ENCODE data around the gene UNC45A.

UNC45A gene

GRCh38 chr15:90887037-90887481, 48.0 kb upstream of the UNC45A start:
- Histone ChIP-seq H2BK12ac (ENCODE audit: low read length in 2 of 2) (no peak overlapping the region), H3K27ac (ENCODE audit: low read length, poor library complexity, severe bottlenecking) (no peak overlapping the region), H3K18ac (ENCODE audit: low read depth in 1 of 2, low read length in 2 of 2) (no peak overlapping the region), H2BK5ac (ENCODE audit: low read depth, low read length, poor library complexity, severe bottlenecking) (no peak overlapping the region), H3K36me3 (ENCODE audit: control insufficient read depth in 1 of 2, insufficient read depth in 2 of 2, low read depth in 1 of 2, low read length in 2 of 2) (peaks cover 45 to 49% of the 10 kb centered on the region in 2 experiments), H3K79me1 (replicated peaks; ENCODE audit: low read length, poor library complexity, severe bottlenecking) (peaks cover 12% of the 10 kb centered on the region), H2AK5ac (ENCODE audit: low read length, severe bottlenecking) (no peak overlapping the region), H3K4ac (ENCODE audit: low read depth in 1 of 2, low read length in 2 of 2) (no peak overlapping the region), H3K9ac (ENCODE audit: low read length) (peak overlapping the region; percentile 93), H3K9me3 (ENCODE audit: control insufficient read depth, low read length) (no peaks in the 10 kb centered on the region), H3K4me2 (ENCODE audit: low read length, poor library complexity, severe bottlenecking) (no peak overlapping the region), H3K4me3 (ENCODE audit: insufficient read depth in 1 of 2, low read depth in 1 of 2, low read length in 2 of 2) (no peak overlapping the region), H3K27me3 (ENCODE audit: control insufficient read depth in 1 of 2, insufficient read depth in 1 of 2, low read length in 2 of 2) (no peaks in the 10 kb centered on the region), H4K8ac (ENCODE audit: low read length) (no peak overlapping the region), H2BK120ac (ENCODE audit: low read depth, low read length) (no peak overlapping the region), H3K14ac (ENCODE audit: low read length in 2 of 2) (no peak overlapping the region), H2AFZ (ENCODE audit: low read depth, low read length) (no peak overlapping the region), H3K23ac (ENCODE audit: low read length in 2 of 2) (no peak overlapping the region), H3K4me1 (ENCODE audit: control insufficient read depth, insufficient read depth, low read depth, low read length) (peaks cover 33% of the 10 kb centered on the region), H4K91ac (ENCODE audit: low read length) (no peak overlapping the region), H2BK15ac (ENCODE audit: low read depth, poor library complexity, severe bottlenecking) (no peak overlapping the region)
- WGBS = 94% methylated on average over 13 of the region's 13 CpGs
- no peak for DNase-seq

DNA sequence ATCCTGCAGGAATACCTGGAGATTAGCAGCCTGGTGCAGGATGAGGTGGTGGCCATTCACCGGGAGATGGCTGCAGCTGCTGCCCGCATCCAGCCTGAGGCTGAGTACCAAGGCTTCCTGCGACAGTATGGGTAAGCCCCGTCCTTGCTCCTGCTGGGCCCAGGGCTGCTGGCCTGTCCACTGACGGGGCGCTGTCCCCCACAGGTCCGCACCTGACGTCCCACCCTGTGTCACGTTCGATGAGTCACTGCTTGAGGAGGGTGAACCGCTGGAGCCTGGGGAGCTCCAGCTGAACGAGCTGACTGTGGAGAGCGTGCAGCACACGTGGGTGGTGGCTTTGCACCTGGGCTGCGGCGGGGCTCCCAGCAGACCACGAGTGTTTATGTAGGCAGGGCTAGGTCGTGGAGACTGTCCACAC, 45.8 kb upstream of the UNC45A start:
- H3K4me2 ChIP-seq (ENCODE audit: low read length, poor library complexity, severe bottlenecking) = no peak overlapping the region
- no peak overlapping the region for H3K18ac ChIP-seq (ENCODE audit: low read depth in 1 of 2, low read length in 2 of 2)
- peaks cover 58 to 61% of the 10 kb centered on the region in 2 experiments for H3K36me3 ChIP-seq (ENCODE audit: control insufficient read depth in 1 of 2, insufficient read depth in 2 of 2, low read depth in 1 of 2, low read length in 2 of 2)
- peaks cover 8% of the 10 kb centered on the region for H3K79me1 ChIP-seq (replicated peaks; ENCODE audit: low read length, poor library complexity, severe bottlenecking)
- H3K23ac ChIP-seq (ENCODE audit: low read length in 2 of 2) = no peak overlapping the region
- H2BK15ac ChIP-seq (ENCODE audit: low read depth, poor library complexity, severe bottlenecking) = no peak overlapping the region
- no peak overlapping the region for H4K91ac ChIP-seq (ENCODE audit: low read length)
- H3K14ac ChIP-seq (ENCODE audit: low read length in 2 of 2) = no peak overlapping the region
- no peak for DNase-seq
- H2AK5ac ChIP-seq (ENCODE audit: low read length, severe bottlenecking) = no peak overlapping the region
- H2AFZ ChIP-seq (ENCODE audit: low read depth, low read length) = no peak overlapping the region
- no peak overlapping the region for H4K8ac ChIP-seq (ENCODE audit: low read length)
- H3K9me3 ChIP-seq (ENCODE audit: control insufficient read depth, low read length) = no peaks in the 10 kb centered on the region
- H2BK12ac ChIP-seq (ENCODE audit: low read length in 2 of 2) = no peak overlapping the region
- no peaks in the 10 kb centered on the region for H3K27me3 ChIP-seq (ENCODE audit: control insufficient read depth in 1 of 2, insufficient read depth in 1 of 2, low read length in 2 of 2)
- H2BK5ac ChIP-seq (ENCODE audit: low read depth, low read length, poor library complexity, severe bottlenecking) = no peak overlapping the region
- H3K4ac ChIP-seq (ENCODE audit: low read depth in 1 of 2, low read length in 2 of 2) = no peak overlapping the region
- peaks cover 24% of the 10 kb centered on the region for H3K4me1 ChIP-seq (ENCODE audit: control insufficient read depth, insufficient read depth, low read depth, low read length)
- H3K4me3 ChIP-seq (ENCODE audit: insufficient read depth in 1 of 2, low read depth in 1 of 2, low read length in 2 of 2) = no peak overlapping the region
- 91% methylated on average over 18 of the region's 18 CpGs for WGBS
- no peak overlapping the region for H3K27ac ChIP-seq (ENCODE audit: low read length, poor library complexity, severe bottlenecking)
- no peak overlapping the region for H2BK120ac ChIP-seq (ENCODE audit: low read depth, low read length)
- H3K9ac ChIP-seq (ENCODE audit: low read length) = no peak overlapping the region

DNA sequence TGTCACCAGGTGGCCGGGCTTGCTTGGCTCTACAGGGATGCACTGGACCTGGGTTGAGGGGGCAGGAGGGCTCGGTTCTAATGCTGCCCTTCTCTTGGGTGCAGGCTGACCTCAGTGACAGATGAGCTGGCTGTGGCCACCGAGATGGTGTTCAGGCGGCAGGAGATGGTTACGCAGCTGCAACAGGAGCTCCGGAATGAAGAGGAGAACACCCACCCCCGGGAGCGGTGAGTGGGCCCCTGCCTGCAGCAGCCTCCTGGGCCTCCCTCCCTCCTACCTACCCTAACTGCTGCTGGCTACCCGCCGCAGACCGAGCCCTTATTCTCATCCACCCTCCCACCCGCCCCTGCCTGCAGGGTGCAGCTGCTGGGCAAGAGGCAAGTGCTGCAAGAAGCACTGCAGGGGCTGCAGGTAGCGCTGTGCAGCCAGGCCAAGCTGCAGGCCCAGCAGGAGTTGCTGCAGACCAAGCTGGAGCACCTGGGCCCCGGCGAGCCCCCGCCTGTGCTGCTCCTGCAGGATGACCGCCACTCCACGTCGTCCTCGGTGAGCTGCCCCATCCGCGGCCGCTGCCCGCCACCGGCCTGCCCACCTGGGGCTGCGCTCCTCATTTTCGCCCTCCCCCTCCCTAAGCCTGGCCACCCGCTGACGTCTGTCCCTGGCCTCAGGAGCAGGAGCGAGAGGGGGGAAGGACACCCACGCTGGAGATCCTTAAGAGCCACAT, 45.2 kb upstream of the UNC45A start:
- peaks cover 18% of the 10 kb centered on the region for H3K4me1 ChIP-seq (ENCODE audit: control insufficient read depth, insufficient read depth, low read depth, low read length)
- no peak overlapping the region for H2AFZ ChIP-seq (ENCODE audit: low read depth, low read length)
- H3K4me3 ChIP-seq (ENCODE audit: insufficient read depth in 1 of 2, low read depth in 1 of 2, low read length in 2 of 2) = no peak overlapping the region
- no peak overlapping the region for H2BK120ac ChIP-seq (ENCODE audit: low read depth, low read length)
- no peaks in the 10 kb centered on the region for H3K9me3 ChIP-seq (ENCODE audit: control insufficient read depth, low read length)
- H3K9ac ChIP-seq (ENCODE audit: low read length) = no peak overlapping the region
- DNase-seq = no peak
- H2AK5ac ChIP-seq (ENCODE audit: low read length, severe bottlenecking) = no peak overlapping the region
- H3K36me3 ChIP-seq (ENCODE audit: control insufficient read depth in 1 of 2, insufficient read depth in 2 of 2, low read depth in 1 of 2, low read length in 2 of 2) = peaks cover 58 to 65% of the 10 kb centered on the region in 2 experiments
- no peak overlapping the region for H3K23ac ChIP-seq (ENCODE audit: low read length in 2 of 2)
- H3K14ac ChIP-seq (ENCODE audit: low read length in 2 of 2) = no peak overlapping the region
- no peak overlapping the region for H4K8ac ChIP-seq (ENCODE audit: low read length)
- 93% methylated on average over 30 of the region's 31 CpGs for WGBS
- H3K27ac ChIP-seq (ENCODE audit: low read length, poor library complexity, severe bottlenecking) = no peak overlapping the region
- no peak overlapping the region for H3K4me2 ChIP-seq (ENCODE audit: low read length, poor library complexity, severe bottlenecking)
- no peak overlapping the region for H3K4ac ChIP-seq (ENCODE audit: low read depth in 1 of 2, low read length in 2 of 2)
- peaks cover 8% of the 10 kb centered on the region for H3K79me1 ChIP-seq (replicated peaks; ENCODE audit: low read length, poor library complexity, severe bottlenecking)
- no peak overlapping the region for H3K18ac ChIP-seq (ENCODE audit: low read depth in 1 of 2, low read length in 2 of 2)
- no peak overlapping the region for H2BK5ac ChIP-seq (ENCODE audit: low read depth, low read length, poor library complexity, severe bottlenecking)
- no peak overlapping the region for H2BK15ac ChIP-seq (ENCODE audit: low read depth, poor library complexity, severe bottlenecking)
- no peaks in the 10 kb centered on the region for H3K27me3 ChIP-seq (ENCODE audit: control insufficient read depth in 1 of 2, insufficient read depth in 1 of 2, low read length in 2 of 2)
- no peak overlapping the region for H4K91ac ChIP-seq (ENCODE audit: low read length)
- H2BK12ac ChIP-seq (ENCODE audit: low read length in 2 of 2) = no peak overlapping the region

DNA sequence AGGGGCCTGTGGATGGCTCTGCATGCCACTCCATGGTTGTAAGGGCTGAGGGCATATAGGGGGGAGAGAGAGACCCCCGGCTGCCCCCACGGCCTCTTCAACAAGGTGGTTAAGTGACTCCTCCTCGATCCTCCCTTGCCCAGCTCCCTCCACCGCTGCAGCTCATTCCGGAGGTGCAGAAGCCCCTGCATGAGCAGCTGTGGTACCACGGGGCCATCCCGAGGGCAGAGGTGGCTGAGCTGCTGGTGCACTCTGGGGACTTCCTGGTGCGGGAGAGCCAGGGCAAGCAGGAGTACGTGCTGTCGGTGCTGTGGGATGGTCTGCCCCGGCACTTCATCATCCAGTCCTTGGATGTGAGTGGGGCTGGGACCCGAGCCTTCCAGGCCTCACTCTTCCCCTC, 44.2 kb upstream of the UNC45A start:
- Histone ChIP-seq H2AK5ac (ENCODE audit: low read length, severe bottlenecking) (no peak overlapping the region), H3K36me3 (ENCODE audit: control insufficient read depth in 1 of 2, insufficient read depth in 2 of 2, low read depth in 1 of 2, low read length in 2 of 2) (peaks cover 66 to 74% of the 10 kb centered on the region in 2 experiments), H3K14ac (ENCODE audit: low read length in 2 of 2) (no peak overlapping the region), H3K4me2 (ENCODE audit: low read length, poor library complexity, severe bottlenecking) (no peak overlapping the region), H3K18ac (ENCODE audit: low read depth in 1 of 2, low read length in 2 of 2) (no peak overlapping the region), H3K4ac (ENCODE audit: low read depth in 1 of 2, low read length in 2 of 2) (no peak overlapping the region), H2BK15ac (ENCODE audit: low read depth, poor library complexity, severe bottlenecking) (no peak overlapping the region), H2AFZ (ENCODE audit: low read depth, low read length) (no peak overlapping the region), H3K79me1 (replicated peaks; ENCODE audit: low read length, poor library complexity, severe bottlenecking) (peaks cover 8% of the 10 kb centered on the region), H2BK5ac (ENCODE audit: low read depth, low read length, poor library complexity, severe bottlenecking) (no peak overlapping the region), H3K9me3 (ENCODE audit: control insufficient read depth, low read length) (no peaks in the 10 kb centered on the region), H4K91ac (ENCODE audit: low read length) (no peak overlapping the region), H3K27ac (ENCODE audit: low read length, poor library complexity, severe bottlenecking) (no peak overlapping the region), H3K23ac (ENCODE audit: low read length in 2 of 2) (no peak overlapping the region), H3K27me3 (ENCODE audit: control insufficient read depth in 1 of 2, insufficient read depth in 1 of 2, low read length in 2 of 2) (no peaks in the 10 kb centered on the region), H3K4me1 (ENCODE audit: control insufficient read depth, insufficient read depth, low read depth, low read length) (peaks cover 9% of the 10 kb centered on the region), H3K4me3 (ENCODE audit: insufficient read depth in 1 of 2, low read depth in 1 of 2, low read length in 2 of 2) (no peak overlapping the region), H3K9ac (ENCODE audit: low read length) (no peak overlapping the region), H4K8ac (ENCODE audit: low read length) (no peak overlapping the region), H2BK12ac (ENCODE audit: low read length in 2 of 2) (no peak overlapping the region), H2BK120ac (ENCODE audit: low read depth, low read length) (no peak overlapping the region)
- DNase-seq = no peak
- 91% methylated on average over 12 of the region's 12 CpGs for WGBS
